Ascending aorta (tissue), 2 donors: Measurements from ENCODE around the gene ZIC1. TPM values are rescaled to one million over a fixed set of nuclear protein-coding genes. Genes with fewer than 3 reads are reported as not detected.

Experiments
- DNase-seq, 2 donors: peaks; one replicate each; pipeline ENCODE4 v3.0.0-alpha.2; 2019; ENCODE audit warnings: low spot score in 2 of 2
- H3K27ac ChIP-seq, 2 donors: fragments of 200-600 bp; sonication (generic); one replicate each; pipeline ENCODE4 v1.5.1; 2016 to 2017; ENCODE audit warnings: mild to moderate bottlenecking in 1 of 2
- H3K27me3 ChIP-seq: fragments of 200-600 bp; sonication (generic); one replicate; pipeline ENCODE4 v1.5.1; 2017
- H3K36me3 ChIP-seq, 2 donors: fragments of 200-600 bp; sonication (generic); one replicate each; pipeline ENCODE4 v1.5.1; 2016
- H3K4me1 ChIP-seq, 2 donors: fragments of 200-600 bp; sonication (generic); one replicate each; pipeline ENCODE4 v1.5.1; 2016 to 2017; ENCODE audit warnings: mild to moderate bottlenecking in 1 of 2
- H3K4me3 ChIP-seq, 2 donors: fragments of 200-600 bp; sonication (generic); one replicate each; pipeline ENCODE4 v1.5.1; 2016 to 2017; ENCODE audit warnings: mild to moderate bottlenecking in 1 of 2
- H3K9me3 ChIP-seq, 2 donors: fragments of 200-600 bp; sonication (generic); one replicate each; pipeline ENCODE4 v1.5.1; 2016
- CTCF ChIP-seq, 3 experiments: fragments of 200-600 bp in 2 of 3; fragments of 450-650 bp in 1 of 3; sonication (generic) in 2 of 3; IDR thresholded peaks; one replicate each; pipeline ENCODE4 v1.5.1; 2016 to 2019; ENCODE audit warnings: antibody characterized with exemption in 3 of 3, mild to moderate bottlenecking in 1 of 3, moderate library complexity in 1 of 3
- intact Hi-C: fragments of 100-400 bp; cut with DNase I; formaldehyde crosslinking; loops from one replicate; pipeline ENCODE4 v1.15.1; 2023
- total RNA-seq: library from RNA; depleted of rRNA; stranded (reverse); fragments of >200 nt; gene quantifications from one replicate; pipeline ENCODE4 v1.1.0, GENCODE V29; 2016

The ZIC1 gene
- total RNA-seq, 1 donor from 2014 or later, result 1.5 TPM

- Histone ChIP-seq H3K4me1 (peaks cover 0 to 13% of the 10 kb centered on the region in 2 donors), H3K4me3 (no peak overlapping the region), H3K27me3 (peaks cover 51% of the 10 kb centered on the region), H3K27ac (no peak overlapping the region), H3K9me3 (no peaks in the 10 kb centered on the region), H3K36me3 (no peaks in the 10 kb centered on the region)
- DNase-seq, result no peak
- intact Hi-C loops, result loop anchor here (10.0 kb wide), 1 partner anchor 227 kb away; no protein-coding TSS in a partner anchor
- no peak for TF ChIP-seq CTCF (IDR thresholded peaks at IDR 0.05)
These were observed 21.1 kb upstream of the ZIC1 start for GRCh38 chr3:147387885-147388699.

- Histone ChIP-seq H3K4me3 (no peak overlapping the region), H3K27me3 (peaks cover 54% of the 10 kb centered on the region), H3K4me1 (peaks cover 0 to 17% of the 10 kb centered on the region in 2 donors), H3K27ac (no peak overlapping the region), H3K36me3 (no peaks in the 10 kb centered on the region), H3K9me3 (no peaks in the 10 kb centered on the region)
- DNase-seq, result no peak
- intact Hi-C loops, result loop anchor here (10.0 kb wide), 1 partner anchor 226 kb away; no protein-coding TSS in a partner anchor
- no peak for TF ChIP-seq CTCF (IDR thresholded peaks at IDR 0.05)
These were observed 20.2 kb upstream of the ZIC1 start for GRCh38 chr3:147388700-147389580.

DNA sequence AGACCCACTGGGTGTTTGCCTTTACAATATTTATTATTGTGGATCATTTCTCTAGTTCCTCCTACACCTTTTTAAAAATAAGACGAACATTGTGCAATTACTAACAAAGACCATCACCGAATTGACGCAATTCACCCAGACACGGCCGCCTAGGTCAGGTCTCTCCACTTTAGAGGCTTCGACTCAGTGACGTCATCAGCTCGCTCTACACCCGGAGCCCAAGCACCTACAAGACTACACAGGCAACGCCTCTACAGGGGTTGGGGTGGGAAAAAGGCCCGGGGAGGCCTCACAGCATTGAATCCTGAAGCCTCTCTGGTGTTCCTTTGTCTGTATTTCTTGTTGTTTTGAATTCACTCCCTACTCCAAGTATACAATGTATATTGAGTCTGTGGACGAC is 19.4 kb upstream of the ZIC1 start:
- DNase-seq, result no peak
- TF ChIP-seq CTCF (IDR thresholded peaks at IDR 0.05), result no peak
- intact Hi-C loops, result loop anchor here (10.0 kb wide), 2 partner anchors 225 to 685 kb away; no protein-coding TSS in a partner anchor
- Histone ChIP-seq H3K4me3 (no peak overlapping the region), H3K36me3 (no peaks in the 10 kb centered on the region), H3K27me3 (peaks cover 46% of the 10 kb centered on the region), H3K9me3 (no peaks in the 10 kb centered on the region), H3K4me1 (peaks cover 0 to 17% of the 10 kb centered on the region in 2 donors), H3K27ac (no peak overlapping the region)

- intact Hi-C loops, result loop anchor here (10.0 kb wide), 1 partner anchor 684 kb away; no protein-coding TSS in a partner anchor
- TF ChIP-seq CTCF (IDR thresholded peaks at IDR 0.05), result no peak
- H3K4me1 ChIP-seq, result peaks cover 0 to 17% of the 10 kb centered on the region in 2 donors
These were observed 18.3 kb upstream of the ZIC1 start for GRCh38 chr3:147390589-147391569.

More at GRCh38 chr3:147390589-147391569, 18.3 kb upstream of the ZIC1 start:
- H3K36me3 ChIP-seq, result no peaks in the 10 kb centered on the region
- peaks cover 38% of the 10 kb centered on the region for H3K27me3 ChIP-seq
- H3K27ac ChIP-seq, result no peak overlapping the region
- DNase-seq, result no peak
- no peaks in the 10 kb centered on the region for H3K9me3 ChIP-seq
- H3K4me3 ChIP-seq, result no peak overlapping the region
